Brain microvascular endothelial cell (primary cell): ENCODE data around the gene TERC.

Experiments
- DNase-seq: peaks from one replicate; pipeline ENCODE4 v3.0.0-alpha.2; 2020
- H3K27ac ChIP-seq: fragments of 250-450 bp; sonication (Bioruptor Pico); 2 replicates; pipeline ENCODE4 v1.5.1; 2020; ENCODE audit warnings: mild to moderate bottlenecking, moderate library complexity
- H3K27me3 ChIP-seq: fragments of 250-450 bp; sonication (Bioruptor Pico); replicated peaks from 2 replicates; pipeline ENCODE4 v1.5.1; 2020; ENCODE audit warnings: mild to moderate bottlenecking
- H3K36me3 ChIP-seq: fragments of 250-450 bp; sonication (Bioruptor Pico); replicated peaks from 2 replicates; pipeline ENCODE4 v1.5.1; 2020; ENCODE audit warnings: mild to moderate bottlenecking
- H3K4me3 ChIP-seq: 2 replicates; pipeline ENCODE4 v1.5.1; 2011; ENCODE audit warnings: low read depth, mild to moderate bottlenecking, control low read depth, low read length, moderate library complexity
- in situ Hi-C: cut with HindIII; loops from 2 replicates; pipeline ENCODE4 v1.10.0; 2017; ENCODE audit warnings: low sequenced_read_pairs, low pct_ligation_motif_present
- TF ChIP-seq, protein P1 (sequence below): IDR thresholded peaks from 2 replicates; pipeline ENCODE4 v1.5.1; 2011; ENCODE audit warnings: low read depth, mild to moderate bottlenecking, moderate library complexity, low read length, control low read depth, inconsistent platforms; ENCODE audit errors: missing control alignments

The TERC gene

DNA sequence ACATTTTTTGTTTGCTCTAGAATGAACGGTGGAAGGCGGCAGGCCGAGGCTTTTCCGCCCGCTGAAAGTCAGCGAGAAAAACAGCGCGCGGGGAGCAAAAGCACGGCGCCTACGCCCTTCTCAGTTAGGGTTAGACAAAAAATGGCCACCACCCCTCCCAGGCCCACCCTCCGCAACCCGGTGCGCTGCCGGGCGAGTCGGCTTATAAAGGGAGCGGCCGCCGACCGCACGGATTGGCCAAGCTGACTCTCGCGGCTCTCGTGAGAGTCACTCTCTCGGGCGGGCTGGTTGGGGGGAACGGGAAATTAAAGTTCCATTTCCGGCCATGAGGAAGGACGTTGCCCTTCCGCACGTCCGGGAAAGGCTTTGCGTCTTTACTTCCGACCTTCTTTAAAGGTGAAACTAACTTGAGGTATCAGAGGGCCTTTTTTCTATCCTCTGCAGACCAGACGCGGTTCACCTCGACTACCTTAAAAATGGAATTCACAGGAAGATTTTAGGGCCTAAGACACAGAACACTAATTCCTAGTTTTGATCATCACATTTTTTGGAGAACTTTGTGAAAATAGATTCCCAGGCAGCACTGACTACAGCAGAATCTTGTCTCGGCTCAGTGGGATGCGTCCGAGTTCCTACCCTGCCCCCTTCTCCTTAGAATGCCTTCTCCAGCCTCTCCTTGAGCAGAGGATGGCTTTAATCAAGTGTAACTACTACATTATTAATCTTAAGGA is at the start of gene TERC:
Gene TERC (minus strand): TSS at position 179 of the 731 bp plus-strand sequence.
- Histone ChIP-seq H3K27me3 (no peaks in the 10 kb centered on the region), H3K27ac (peak within 1 kb of the TSS; percentile 75), H3K4me3 (peak within 1 kb of the TSS; percentile 75), H3K36me3 (no peaks in the 10 kb centered on the region)
- in situ Hi-C loops = no loop called here
- peak; percentile 86 for DNase-seq
- TF ChIP-seq, protein P1, sequence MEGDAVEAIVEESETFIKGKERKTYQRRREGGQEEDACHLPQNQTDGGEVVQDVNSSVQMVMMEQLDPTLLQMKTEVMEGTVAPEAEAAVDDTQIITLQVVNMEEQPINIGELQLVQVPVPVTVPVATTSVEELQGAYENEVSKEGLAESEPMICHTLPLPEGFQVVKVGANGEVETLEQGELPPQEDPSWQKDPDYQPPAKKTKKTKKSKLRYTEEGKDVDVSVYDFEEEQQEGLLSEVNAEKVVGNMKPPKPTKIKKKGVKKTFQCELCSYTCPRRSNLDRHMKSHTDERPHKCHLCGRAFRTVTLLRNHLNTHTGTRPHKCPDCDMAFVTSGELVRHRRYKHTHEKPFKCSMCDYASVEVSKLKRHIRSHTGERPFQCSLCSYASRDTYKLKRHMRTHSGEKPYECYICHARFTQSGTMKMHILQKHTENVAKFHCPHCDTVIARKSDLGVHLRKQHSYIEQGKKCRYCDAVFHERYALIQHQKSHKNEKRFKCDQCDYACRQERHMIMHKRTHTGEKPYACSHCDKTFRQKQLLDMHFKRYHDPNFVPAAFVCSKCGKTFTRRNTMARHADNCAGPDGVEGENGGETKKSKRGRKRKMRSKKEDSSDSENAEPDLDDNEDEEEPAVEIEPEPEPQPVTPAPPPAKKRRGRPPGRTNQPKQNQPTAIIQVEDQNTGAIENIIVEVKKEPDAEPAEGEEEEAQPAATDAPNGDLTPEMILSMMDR = no peak

DNA sequence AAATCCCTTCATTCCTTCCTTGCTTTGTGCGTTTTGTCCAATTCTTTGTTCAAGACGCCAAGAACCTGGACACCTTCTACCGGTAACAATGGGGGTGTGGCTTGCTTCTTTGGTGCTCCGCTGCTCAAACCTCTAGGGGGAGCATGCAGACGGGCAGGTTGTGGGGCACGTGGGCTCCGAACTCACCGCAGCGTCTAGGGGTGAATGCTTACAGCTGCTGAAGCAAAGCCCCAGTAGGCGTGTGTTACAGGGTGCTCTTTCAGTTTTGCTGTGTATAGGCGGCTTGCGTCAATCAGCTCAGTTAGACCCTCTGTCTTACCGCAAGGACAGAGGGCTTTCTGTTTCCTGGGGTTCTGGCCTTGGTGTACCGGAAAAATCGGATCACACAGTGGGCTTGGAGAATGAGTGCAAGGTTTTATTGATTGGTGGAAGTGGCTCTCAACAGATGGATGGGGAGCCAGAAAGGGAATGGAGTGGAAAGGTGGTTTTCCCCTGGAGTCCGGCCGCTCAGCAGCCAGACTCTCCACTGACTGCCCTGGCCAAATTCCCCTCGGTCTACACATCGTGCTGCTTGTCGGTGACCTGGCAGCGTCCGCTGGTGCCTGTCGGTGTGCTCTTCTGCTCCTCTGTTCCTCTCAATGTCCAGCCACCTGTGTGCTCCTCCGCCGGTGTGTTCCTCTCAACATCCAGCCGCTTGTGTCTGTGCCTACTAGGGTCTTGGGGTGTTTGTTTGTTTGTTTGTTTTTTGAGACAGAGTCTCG is 49.1 kb upstream of the TERC start:
- in situ Hi-C loops = no loop called here
- H3K27me3 ChIP-seq = no peaks in the 10 kb centered on the region
- peak overlapping the region; percentile 32 for H3K4me3 ChIP-seq
- TF ChIP-seq, protein P1 = peak; percentile 58
- H3K36me3 ChIP-seq = no peaks in the 10 kb centered on the region
- no peak for DNase-seq
- H3K27ac ChIP-seq = no peak overlapping the region

DNA sequence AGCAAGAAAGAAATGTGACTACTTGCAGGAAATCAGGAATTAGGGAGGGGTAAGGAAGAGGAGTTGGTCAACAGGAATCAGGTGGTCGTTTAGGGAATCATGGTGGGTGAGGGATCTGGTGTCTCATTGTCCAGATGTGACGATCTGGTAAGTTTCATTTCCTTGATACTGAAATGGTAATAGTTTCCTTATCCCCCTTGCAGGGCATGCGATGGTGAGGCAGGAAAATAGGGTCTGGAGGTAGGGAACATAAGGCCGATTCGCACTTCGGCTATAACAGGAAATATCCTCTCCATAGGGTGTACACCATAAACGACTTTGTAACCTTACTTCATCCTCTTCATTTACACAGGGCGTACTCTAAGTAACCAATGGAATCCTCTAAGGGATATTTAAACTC is 48.4 kb upstream of the TERC start:
- Histone ChIP-seq H3K4me3 (peak overlapping the region; percentile 32), H3K36me3 (no peaks in the 10 kb centered on the region), H3K27me3 (no peaks in the 10 kb centered on the region), H3K27ac (no peak overlapping the region)
- no peak for DNase-seq
- in situ Hi-C loops = no loop called here
- TF ChIP-seq, protein P1 = no peak

DNA sequence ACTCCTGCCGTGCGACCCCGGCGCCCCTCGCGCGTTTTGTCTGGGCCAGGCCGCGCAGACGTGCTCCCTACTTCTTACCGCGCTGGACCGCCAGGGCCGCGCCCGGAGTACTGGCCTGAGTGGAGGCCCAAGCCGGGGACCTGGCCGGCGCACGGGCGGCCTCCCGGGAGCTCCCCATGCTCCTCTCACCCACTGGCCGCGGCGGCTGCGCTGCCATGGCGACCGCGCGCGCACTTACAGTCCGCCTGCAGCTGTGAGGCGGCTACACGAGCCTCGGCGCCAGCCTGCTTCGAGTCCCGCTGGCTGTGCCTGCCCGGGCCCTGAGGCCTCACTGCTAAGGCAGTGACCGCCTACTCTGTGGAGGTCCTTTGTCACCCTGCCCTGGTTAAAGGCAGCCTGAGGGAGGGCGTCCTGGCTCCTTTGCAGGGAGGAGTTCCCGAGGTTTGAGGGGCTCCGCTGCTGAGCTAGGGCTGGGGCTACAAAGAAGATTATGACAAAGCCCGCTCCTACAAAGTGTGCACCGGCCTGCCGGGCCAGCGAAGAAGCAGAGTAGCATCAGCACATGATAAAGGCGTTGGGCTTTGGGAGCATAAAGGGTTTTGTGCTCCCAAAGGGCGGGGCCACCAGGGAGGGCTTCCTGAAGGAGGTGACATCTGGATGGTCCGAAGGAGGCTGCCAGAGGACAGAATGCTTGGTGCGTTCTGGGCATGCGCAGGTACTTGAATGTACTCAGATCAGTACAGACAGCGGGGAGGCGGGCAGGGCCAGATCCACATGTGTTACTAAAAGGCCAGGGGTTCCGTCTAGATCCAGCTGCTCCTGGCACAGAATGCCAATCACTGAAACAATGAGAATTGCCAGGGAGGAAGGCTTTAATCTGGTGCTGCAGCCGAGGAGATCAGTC is 47.7 kb upstream of the TERC start, which contains the start of the genes LRRC34 and LRRIQ4:
Gene LRRC34 (minus strand): TSS at position 573 of the 904 bp plus-strand sequence. CDS start 356 bp downstream, at position 217.
Gene LRRIQ4 (plus strand): TSS at position 539 of the 904 bp plus-strand sequence. CDS start 9,052 bp downstream, outside the sequence.
- peak; percentile 67 for DNase-seq
- TF ChIP-seq, protein P1 = no peak
- H3K36me3 ChIP-seq = no peaks in the 10 kb centered on the region
- in situ Hi-C loops = no loop called here
- peak within 1 kb of the TSS; percentile 65 for H3K4me3 ChIP-seq
- no peaks in the 10 kb centered on the region for H3K27me3 ChIP-seq
- peak within 1 kb of the TSS; percentile 49 for H3K27ac ChIP-seq

DNA sequence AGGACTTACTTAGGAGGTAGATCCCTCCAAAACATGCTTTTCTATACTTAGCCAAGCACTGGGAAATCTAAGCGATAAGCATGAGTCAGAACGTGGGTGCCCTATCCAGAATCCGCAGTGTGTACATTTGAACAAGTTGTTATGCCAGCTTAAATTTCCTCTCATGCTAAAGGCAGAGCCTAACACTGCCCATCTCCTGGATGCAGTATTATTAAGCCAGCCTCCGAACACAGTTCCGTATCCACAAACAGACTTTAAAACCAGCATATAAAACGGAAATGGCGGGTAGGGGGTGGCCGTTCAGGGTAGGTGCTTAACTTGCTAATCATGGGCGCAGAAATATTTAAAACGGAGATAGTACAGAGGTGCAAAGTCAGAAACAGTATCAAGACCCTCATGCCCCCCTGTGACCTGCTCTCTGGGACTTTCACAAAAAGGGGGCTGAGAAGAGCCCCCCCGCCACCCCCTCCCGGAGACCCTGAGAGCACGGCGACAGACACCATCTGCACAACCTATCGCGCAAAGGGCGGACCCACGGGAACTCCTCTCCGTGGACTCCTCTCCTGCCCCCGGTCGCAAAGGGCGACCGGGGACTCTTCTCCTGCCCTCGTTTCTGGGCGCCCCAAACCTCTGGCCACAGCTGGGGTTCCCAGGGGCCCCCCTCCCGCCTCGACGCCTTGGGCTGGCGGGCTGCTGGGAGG is 46.9 kb upstream of the TERC start:
- Histone ChIP-seq H3K36me3 (no peaks in the 10 kb centered on the region), H3K27ac (peak overlapping the region; percentile 49), H3K27me3 (no peaks in the 10 kb centered on the region), H3K4me3 (peak overlapping the region; percentile 65)
- in situ Hi-C loops = no loop called here
- peak; percentile 71 for DNase-seq
- TF ChIP-seq, protein P1 = no peak
